NCI-H2107 treated with DMSO at 0.1 percent for 48 hours (cell line): ENCODE data around the gene SMARCC2.
"Not testable (repeated sequence)": the region's sequence is repeated elsewhere in the genome, so short reads cannot be mapped to it uniquely, and the experiment has no call there.

Experiments used
- DNase-seq: peaks from one replicate; lab custom pipeline; 2025; ENCODE audit not compliant: unreplicated experiment; lab: John Stamatoyannopoulos, UW

Gene SMARCC2

DNA sequence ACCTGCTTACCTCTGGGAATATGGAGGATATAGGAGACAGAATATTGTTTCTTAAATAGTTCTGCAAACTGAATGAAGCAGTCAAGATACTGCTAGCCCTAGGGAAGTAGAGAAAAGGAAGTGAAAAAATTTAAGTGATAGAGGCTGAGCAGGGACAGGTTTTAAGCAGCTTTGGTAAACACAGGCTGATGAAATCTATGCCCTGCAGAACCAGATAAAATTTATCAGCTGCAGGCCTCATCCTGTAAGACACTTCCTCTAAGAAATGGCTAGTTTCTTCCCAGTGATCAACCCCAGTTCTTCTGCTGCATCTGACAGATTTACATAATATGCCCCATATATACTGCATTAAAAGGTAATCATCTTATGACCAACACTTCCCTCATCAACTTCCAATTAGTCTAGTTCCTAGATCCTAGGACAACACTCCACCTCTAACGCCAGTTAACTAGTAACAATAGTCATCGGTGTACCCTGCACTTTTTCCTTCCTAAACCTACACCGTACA, 62.5 kb downstream of the SMARCC2 start:
- no peak for DNase-seq

- no peak for DNase-seq
These were observed 65.2 kb downstream of the SMARCC2 start for GRCh38 chr12:56124133-56124532.

DNA sequence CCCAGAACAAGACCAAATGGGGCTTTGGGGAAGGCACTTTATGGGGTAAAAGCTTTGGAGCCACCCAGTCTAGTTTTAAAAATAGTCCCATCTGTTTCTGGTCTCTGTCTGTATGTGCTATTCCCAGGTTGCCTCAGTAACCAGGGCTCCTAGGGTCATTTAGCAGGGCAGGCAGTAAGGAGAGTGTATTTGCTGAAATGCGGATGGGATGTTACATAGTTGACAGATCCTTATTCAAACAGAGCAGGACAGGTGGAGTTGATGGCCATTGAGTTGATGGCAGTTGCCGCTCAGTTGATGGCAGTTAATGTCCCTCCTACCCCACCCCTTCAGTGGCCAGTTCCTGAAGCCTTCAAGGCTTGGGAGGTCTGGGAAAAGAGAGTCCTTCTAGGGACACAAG, 66.6 kb downstream of the SMARCC2 start:
- DNase-seq = no peak

DNA sequence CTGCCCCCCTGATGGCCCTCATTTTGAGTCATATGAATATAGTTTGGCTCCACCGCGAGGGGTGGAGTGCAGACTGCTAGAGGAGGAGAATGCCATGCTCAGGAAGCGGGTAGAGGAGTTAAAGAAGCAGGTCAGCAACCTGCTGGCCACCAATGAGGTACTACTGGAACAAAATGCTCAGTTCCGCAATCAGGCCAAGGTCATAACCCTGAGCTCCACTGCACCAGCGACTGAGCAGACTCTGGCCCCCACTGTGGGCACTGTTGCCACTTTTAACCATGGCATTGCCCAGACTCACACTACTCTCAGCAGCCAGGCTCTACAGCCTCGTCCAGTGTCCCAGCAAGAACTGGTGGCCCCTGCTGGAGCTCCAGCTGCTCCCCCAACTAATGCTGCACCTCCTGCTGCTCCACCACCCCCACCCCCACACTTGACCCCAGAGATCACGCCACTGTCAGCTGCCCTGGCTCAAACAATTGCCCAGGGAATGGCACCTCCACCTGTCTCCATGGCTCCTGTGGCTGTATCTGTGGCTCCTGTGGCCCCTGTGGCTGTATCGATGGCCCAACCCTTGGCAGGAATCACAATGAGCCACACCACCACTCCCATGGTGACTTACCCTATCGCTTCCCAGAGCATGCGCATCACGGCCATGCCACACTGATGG, 67.9 kb downstream of the SMARCC2 start:
- no peak for DNase-seq

GRCh38 chr12:56120158-56120846, 69.0 kb downstream of the SMARCC2 start:
- DNase-seq = no peak

DNA sequence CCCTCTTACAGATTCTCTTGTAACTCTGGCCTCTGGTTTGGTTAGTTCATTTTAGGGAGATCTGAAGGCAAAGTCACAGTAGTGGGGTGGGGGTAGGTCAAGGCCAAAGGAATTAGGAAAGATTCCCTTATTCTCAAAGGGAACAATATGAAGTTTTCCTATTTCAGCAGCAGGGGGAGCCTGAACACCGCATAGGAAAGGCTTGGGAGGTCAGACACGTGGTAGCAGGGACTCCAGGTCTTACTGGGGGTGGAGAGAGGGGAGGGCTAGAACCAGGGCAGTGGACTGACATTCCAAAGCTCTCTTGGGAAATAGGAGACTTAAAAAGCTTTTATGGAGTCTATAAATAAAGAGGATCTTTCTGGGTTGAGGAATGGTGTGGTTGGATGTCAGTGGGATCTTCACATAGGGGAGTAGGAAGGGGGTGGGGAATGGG, 69.9 kb downstream of the SMARCC2 start:
- peak; percentile 68 for DNase-seq

- no peak for DNase-seq
These were observed 70.5 kb downstream of the SMARCC2 start for GRCh38 chr12:56118688-56119357.

DNA sequence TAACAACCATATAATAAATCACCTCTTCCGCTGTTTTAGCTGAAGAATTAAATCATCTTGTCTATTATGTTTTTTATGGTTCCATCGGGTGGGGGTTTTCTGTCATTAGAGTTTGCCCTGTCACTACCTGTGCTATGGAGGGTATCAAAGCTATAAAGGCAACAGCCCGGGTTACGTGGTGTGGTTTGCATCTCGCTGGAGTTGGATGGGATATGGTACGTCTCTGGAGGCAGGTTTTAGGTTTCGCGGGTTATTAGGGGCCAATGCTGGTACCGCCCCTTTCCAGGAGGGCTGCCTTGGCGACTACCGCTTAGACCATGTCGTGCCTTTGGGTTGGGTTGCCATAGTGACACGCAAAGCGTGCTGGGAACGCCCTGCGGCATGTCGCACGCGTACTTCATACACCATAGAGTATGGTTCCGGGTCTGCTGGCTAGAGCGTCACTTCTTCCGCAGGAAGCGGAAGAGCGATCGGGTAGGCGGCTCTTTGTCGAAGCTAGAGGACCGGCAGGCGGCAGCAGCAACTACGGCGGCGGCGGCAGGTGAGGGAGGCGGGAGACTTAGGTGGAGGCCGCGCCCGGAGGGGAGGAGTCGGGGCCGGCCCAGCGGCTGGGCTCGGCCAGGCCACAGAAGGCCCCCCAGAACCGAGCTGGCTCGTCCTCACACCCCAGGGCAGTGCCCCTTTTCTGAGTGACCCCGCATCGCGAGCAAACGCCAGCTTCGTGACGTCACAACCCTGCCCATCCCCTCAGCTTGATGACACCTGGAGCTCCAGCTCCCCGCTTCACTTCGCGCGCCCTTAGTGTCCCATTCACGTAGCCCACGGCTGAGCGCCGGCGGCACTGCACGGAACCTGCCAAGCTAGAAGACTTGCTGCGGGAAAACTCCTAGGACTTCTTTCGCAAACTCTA, 71.2 kb downstream of the SMARCC2 start, which contains the start of gene ZC3H10:
Gene ZC3H10, plus strand, starts transcription at position 489 of the 910 bp plus-strand sequence. CDS start 2,297 bp downstream, outside the sequence.
- peak; percentile 98 for DNase-seq

DNA sequence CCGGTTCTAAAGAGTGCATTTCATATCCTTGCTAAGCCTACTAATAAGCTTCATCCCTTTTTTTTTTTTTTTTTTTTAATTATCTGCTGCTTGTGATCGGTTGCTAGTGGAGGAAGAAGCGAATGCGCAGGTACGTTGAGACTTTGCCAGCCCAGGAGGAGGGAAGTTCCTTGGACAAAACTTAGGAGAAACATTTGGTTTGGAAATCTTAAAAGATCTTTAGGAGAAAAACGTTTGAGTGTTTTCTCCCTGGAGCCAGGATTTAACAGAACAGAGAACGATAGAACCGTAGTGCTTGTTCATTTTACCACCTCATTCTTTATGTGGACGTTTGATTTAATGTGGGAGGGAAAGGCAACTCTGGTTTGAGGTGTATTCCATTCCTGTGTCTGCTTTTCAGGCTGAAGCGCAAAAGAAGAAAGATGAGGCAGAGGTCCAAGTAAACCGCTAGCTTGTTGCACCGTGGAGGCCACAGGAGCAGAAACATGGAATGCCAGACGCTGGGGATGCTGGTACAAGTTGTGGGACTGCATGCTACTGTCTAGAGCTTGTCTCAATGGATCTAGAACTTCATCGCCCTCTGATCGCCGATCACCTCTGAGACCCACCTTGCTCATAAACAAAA, 72.1 kb downstream of the SMARCC2 start:
- not testable (repeated sequence) for DNase-seq

DNA sequence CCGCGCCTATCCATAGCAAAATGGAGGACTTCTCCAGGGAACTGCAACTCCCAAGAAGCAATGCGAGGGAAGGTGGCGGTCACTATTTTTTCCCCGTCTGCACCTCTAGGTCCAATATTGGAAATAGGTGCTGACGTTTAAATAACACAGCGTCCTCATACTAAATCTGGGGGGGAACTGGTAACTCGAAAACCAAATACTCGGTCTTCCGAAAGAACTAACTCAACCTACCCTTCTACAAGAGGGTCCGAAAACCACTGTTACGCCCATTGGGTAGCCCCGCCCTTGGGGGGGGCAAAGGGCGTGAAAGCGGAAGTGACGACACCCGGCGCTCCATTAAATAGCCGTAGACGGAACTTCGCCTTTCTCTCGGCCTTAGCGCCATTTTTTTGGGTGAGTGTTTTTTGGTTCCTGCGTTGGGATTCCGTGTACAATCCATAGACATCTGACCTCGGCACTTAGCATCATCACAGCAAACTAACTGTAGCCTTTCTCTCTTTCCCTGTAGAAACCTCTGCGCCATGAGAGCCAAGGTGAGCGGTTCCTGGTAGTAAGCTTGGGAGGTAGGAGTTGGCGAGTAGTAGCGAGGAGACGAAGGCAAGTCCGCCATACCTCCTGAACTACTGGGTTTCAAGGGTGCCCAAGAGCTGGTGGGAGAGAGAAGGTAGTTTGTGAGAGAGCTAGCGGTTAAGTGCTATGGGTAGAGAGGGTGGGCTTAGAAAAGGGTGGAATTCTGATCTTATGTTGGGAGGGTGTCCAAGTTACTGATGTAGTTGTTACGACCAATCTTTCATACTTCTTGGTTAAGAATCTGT, 72.8 kb downstream of the SMARCC2 start, which contains the start of gene RPL41:
Gene RPL41, plus strand, starts transcription at position 367 of the 815 bp plus-strand sequence.
- peak; percentile 96 for DNase-seq

DNA sequence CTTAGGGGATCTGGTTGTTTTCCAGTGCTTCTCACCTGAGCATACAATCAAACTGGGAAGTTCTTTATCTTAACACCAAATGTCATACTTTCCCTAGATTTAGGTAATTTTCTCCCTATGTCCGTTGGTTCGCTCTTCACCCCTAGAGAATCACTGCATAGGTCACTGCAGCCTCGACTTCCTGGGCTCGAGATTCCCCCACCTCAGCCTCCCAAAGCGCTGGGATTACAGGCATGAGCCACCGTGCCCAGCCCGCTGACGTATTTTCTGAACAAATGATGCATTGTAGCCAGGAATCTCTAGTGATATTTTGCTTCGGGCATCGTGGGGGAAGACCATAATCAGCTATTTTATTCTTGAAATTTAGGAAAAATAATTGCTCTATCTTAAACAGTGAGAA, 74.0 kb downstream of the SMARCC2 start:
- no peak for DNase-seq

GRCh38 chr12:56114084-56114483, 75.2 kb downstream of the SMARCC2 start:
- DNase-seq = no peak
